Fibroblast of lung (primary cell): ENCODE measurements around the gene MSTN. TPM values are rescaled to one million over a fixed set of nuclear protein-coding genes. Genes with fewer than 3 reads are reported as not detected.

Source experiments
- DNase-seq, 2 donors: peaks; one replicate each; pipeline versions ENCODE4 v3.0.0 to v3.0.0-alpha.2; 2010; ENCODE audit warnings: low read depth in 2 of 2
- H2AFZ ChIP-seq: 2 replicates; pipeline ENCODE4 v1.5.1; 2012; ENCODE audit warnings: low read length, control low read depth, inconsistent platforms
- H3K27ac ChIP-seq: 2 replicates; pipeline ENCODE4 v1.5.1; 2011; ENCODE audit warnings: low read length, control low read depth; ENCODE audit not compliant: insufficient read depth
- H3K27me3 ChIP-seq: 2 replicates; pipeline ENCODE4 v1.5.1; 2011; ENCODE audit warnings: mild to moderate bottlenecking, low read length; ENCODE audit not compliant: control insufficient read depth, insufficient read depth
- H3K36me3 ChIP-seq: 2 replicates; pipeline ENCODE4 v1.5.1; 2011; ENCODE audit warnings: low read length; ENCODE audit not compliant: control insufficient read depth, insufficient read depth
- H3K4me1 ChIP-seq: 2 replicates; pipeline ENCODE4 v1.5.1; 2011; ENCODE audit warnings: low read length; ENCODE audit not compliant: control insufficient read depth, insufficient read depth; ENCODE audit errors: extremely low read depth
- H3K4me2 ChIP-seq: 2 replicates; pipeline ENCODE4 v1.5.1; 2011; ENCODE audit warnings: low read length, control low read depth; ENCODE audit not compliant: insufficient read depth; ENCODE audit errors: extremely low read depth
- H3K4me3 ChIP-seq, 4 experiments: fragments of 200-600 bp in 1 of 4; sonication (generic) in 1 of 4; replicated peaks in 1 of 4; 2 replicates each; pipeline ENCODE4 v1.5.1; 2011 to 2016; ENCODE audit warnings: low read length in 4 of 4, low read depth in 3 of 4, mild to moderate bottlenecking in 3 of 4, control low read depth in 2 of 4, inconsistent platforms in 1 of 4, mixed read lengths in 1 of 4; ENCODE audit not compliant: insufficient read depth in 1 of 4; ENCODE audit errors: control extremely low read depth in 1 of 4
- H3K79me2 ChIP-seq: 2 replicates; pipeline ENCODE4 v1.5.1; 2012; ENCODE audit warnings: mild to moderate bottlenecking, low read length, inconsistent platforms; ENCODE audit not compliant: control insufficient read depth, insufficient read depth
- H3K9ac ChIP-seq: 2 replicates; pipeline ENCODE4 v1.5.1; 2011; ENCODE audit warnings: mild to moderate bottlenecking, low read length, control low read depth; ENCODE audit not compliant: insufficient read depth
- H3K9me3 ChIP-seq: 2 replicates; pipeline ENCODE4 v1.5.1; 2012; ENCODE audit warnings: low read depth, low read length; ENCODE audit not compliant: control insufficient read depth, insufficient read depth
- H4K20me1 ChIP-seq: 2 replicates; pipeline ENCODE4 v1.5.1; 2011; ENCODE audit warnings: low read length; ENCODE audit not compliant: control insufficient read depth, insufficient read depth; ENCODE audit errors: extremely low read depth
- EZH2 ChIP-seq: IDR thresholded peaks from 2 replicates; pipeline ENCODE4 v1.5.1; 2012; ENCODE audit warnings: low read length, control low read depth, mild to moderate bottlenecking; ENCODE audit errors: missing control alignments
- polyA plus RNA-seq, 2 donors: library from polyadenylated mRNA; depleted of rRNA in 1 of 2; stranded (reverse) in 1 of 2; unstranded in 1 of 2; fragments of >200 nt; gene quantifications; 2 replicates each; pipeline ENCODE4 v1.2.1, GENCODE V29; 2011 to 2012; ENCODE audit warnings: missing spikeins in 1 of 2
- total RNA-seq: library from RNA; depleted of rRNA; stranded (reverse); fragments of >200 nt; gene quantifications from 2 replicates; pipeline ENCODE4 v1.2.1, GENCODE V29; 2014
- TF ChIP-seq, protein P1 (sequence below), 2 donors: IDR thresholded peaks in 1 of 2; conservative IDR thresholded peaks in 1 of 2; 1 replicate in 1 of 2; 2 replicates in 1 of 2; pipeline ENCODE4 v1.5.1; 2011 to 2012; ENCODE audit warnings: low read length in 2 of 2, control low read depth in 1 of 2, inconsistent platforms in 1 of 2, low read depth in 1 of 2, mild to moderate bottlenecking in 1 of 2

The MSTN gene
- total and polyA plus RNA-seq, 2 donors (not counting 1 experiment from before 2014, with no cell fraction given) = 3.1 to 19.6 TPM

DNA sequence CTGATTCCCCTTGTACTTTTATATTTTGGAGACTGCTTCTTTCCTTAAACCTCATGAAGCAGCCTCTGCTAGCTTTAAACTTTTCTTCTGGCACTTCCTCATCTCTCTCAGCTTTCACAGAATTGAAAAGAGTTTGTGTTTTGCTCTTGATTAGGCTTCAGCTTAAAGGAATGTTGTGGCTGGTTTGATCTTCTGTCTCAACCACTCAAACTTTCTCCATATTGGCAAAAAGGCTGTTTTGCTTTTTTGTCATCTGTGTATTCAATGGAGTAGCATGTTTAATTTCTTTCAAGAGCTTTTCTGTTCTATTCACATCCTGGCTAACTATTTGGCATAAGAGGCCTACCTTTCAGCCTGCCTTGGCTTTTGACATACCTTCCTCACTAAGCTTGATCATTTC lies 36.3 kb upstream of the MSTN start:
- H3K27me3 ChIP-seq = no peaks in the 10 kb centered on the region
- TF ChIP-seq EZH2 = no peak
- TF ChIP-seq, protein P1, sequence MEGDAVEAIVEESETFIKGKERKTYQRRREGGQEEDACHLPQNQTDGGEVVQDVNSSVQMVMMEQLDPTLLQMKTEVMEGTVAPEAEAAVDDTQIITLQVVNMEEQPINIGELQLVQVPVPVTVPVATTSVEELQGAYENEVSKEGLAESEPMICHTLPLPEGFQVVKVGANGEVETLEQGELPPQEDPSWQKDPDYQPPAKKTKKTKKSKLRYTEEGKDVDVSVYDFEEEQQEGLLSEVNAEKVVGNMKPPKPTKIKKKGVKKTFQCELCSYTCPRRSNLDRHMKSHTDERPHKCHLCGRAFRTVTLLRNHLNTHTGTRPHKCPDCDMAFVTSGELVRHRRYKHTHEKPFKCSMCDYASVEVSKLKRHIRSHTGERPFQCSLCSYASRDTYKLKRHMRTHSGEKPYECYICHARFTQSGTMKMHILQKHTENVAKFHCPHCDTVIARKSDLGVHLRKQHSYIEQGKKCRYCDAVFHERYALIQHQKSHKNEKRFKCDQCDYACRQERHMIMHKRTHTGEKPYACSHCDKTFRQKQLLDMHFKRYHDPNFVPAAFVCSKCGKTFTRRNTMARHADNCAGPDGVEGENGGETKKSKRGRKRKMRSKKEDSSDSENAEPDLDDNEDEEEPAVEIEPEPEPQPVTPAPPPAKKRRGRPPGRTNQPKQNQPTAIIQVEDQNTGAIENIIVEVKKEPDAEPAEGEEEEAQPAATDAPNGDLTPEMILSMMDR (conservative IDR thresholded peaks at IDR 0.05 in 1 of 2, IDR thresholded peaks at IDR 0.05 in 1 of 2; ENCODE audit: low read depth in 1 of 2, low read length in 2 of 2) = no peak
- peak in 1 of 2 donors; percentile 27 for DNase-seq

DNA sequence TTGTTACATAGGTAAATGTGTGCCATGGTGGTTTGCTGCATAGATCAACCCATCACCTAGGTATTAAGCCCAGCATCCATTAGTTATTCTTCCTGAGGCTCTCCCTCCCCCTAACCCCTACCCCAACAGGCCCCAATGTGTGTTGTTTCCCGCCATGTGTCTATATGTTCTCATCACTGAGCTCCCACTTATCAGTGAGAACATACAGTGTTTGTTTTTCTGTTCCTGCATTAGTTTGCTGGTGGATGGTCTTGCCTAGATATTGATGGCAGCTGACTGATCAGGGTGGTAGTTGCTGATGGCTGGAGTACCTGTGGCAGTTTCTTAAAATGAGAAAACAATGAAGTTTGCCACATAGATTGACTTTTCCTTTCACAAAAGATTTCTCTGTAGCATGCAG lies 34.6 kb upstream of the MSTN start:
- no peak overlapping the region for H2AFZ ChIP-seq
- H3K79me2 ChIP-seq = no peaks in the 10 kb centered on the region
- H3K4me2 ChIP-seq = no peak overlapping the region
- no peaks in the 10 kb centered on the region for H4K20me1 ChIP-seq
- no peaks in the 10 kb centered on the region for H3K36me3 ChIP-seq
- H3K9me3 ChIP-seq = no peaks in the 10 kb centered on the region
- no peak for TF ChIP-seq EZH2
- TF ChIP-seq, protein P1 (conservative IDR thresholded peaks at IDR 0.05 in 1 of 2, IDR thresholded peaks at IDR 0.05 in 1 of 2; ENCODE audit: low read depth in 1 of 2, low read length in 2 of 2) = no peak
- no peak overlapping the region for H3K4me3 ChIP-seq
- no peak for DNase-seq
- no peak overlapping the region for H3K9ac ChIP-seq
- no peak overlapping the region for H3K27ac ChIP-seq
- no peaks in the 10 kb centered on the region for H3K27me3 ChIP-seq
- no peaks in the 10 kb centered on the region for H3K4me1 ChIP-seq

More for the DNA sequence above, 36.3 kb upstream of the MSTN start:
- H3K9ac ChIP-seq = no peak overlapping the region
- no peak overlapping the region for H2AFZ ChIP-seq
- no peaks in the 10 kb centered on the region for H3K36me3 ChIP-seq
- H3K9me3 ChIP-seq = no peaks in the 10 kb centered on the region
- H3K27ac ChIP-seq = no peak overlapping the region
- no peaks in the 10 kb centered on the region for H3K4me1 ChIP-seq
- H3K4me3 ChIP-seq = no peak overlapping the region
- no peaks in the 10 kb centered on the region for H4K20me1 ChIP-seq
- H3K4me2 ChIP-seq = no peak overlapping the region
- H3K79me2 ChIP-seq = no peaks in the 10 kb centered on the region

DNA sequence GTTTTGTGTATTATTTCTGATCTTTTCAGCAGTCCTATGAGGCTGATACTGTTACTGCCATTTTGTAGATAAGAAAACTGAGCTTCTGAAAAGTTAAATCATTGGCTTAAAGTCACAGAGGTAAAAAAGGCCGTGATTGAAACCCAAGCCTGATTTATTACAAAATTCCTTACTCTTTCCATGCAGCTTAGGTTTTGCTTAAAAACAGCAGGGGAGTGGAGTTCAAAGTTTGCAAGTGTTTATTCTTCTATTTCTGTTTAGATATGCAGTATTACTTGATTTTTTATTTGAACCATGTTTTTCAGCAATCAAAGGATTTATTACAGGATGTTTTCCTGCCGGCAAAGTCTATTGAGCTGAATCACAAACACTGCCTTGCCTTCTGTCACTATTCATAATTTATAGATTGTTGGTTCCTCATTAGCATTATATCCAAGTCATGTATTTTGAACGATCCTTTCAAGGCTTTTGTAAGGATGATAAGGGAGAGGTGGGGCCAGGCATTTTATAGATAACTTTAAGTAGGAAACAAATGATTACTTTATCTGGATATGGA lies 31.9 kb upstream of the MSTN start:
- Histone ChIP-seq H3K9me3 (no peaks in the 10 kb centered on the region), H3K4me3 (no peak overlapping the region), H3K36me3 (no peaks in the 10 kb centered on the region), H3K9ac (no peak overlapping the region), H2AFZ (peak overlapping the region; percentile 79), H3K27me3 (no peaks in the 10 kb centered on the region), H3K4me1 (no peaks in the 10 kb centered on the region), H4K20me1 (no peaks in the 10 kb centered on the region), H3K4me2 (no peak overlapping the region), H3K27ac (no peak overlapping the region), H3K79me2 (no peaks in the 10 kb centered on the region)
- no peak for TF ChIP-seq EZH2
- TF ChIP-seq, protein P1 (conservative IDR thresholded peaks at IDR 0.05 in 1 of 2, IDR thresholded peaks at IDR 0.05 in 1 of 2; ENCODE audit: low read depth in 1 of 2, low read length in 2 of 2) = no peak
- DNase-seq = no peak
